Stimulated activated CD4-positive, alpha-beta T cell treated with anti-CD3 and anti-CD28 coated beads, Interleukin-2, amount 100 ng/mL, for 24 hours (primary cell): ENCODE measurements around the gene KCP.

ENCODE experiments used
- DNase-seq, 2 donors: peaks; one replicate each; pipeline ENCODE4 v3.0.0-alpha.2; 2020

The KCP gene

DNA sequence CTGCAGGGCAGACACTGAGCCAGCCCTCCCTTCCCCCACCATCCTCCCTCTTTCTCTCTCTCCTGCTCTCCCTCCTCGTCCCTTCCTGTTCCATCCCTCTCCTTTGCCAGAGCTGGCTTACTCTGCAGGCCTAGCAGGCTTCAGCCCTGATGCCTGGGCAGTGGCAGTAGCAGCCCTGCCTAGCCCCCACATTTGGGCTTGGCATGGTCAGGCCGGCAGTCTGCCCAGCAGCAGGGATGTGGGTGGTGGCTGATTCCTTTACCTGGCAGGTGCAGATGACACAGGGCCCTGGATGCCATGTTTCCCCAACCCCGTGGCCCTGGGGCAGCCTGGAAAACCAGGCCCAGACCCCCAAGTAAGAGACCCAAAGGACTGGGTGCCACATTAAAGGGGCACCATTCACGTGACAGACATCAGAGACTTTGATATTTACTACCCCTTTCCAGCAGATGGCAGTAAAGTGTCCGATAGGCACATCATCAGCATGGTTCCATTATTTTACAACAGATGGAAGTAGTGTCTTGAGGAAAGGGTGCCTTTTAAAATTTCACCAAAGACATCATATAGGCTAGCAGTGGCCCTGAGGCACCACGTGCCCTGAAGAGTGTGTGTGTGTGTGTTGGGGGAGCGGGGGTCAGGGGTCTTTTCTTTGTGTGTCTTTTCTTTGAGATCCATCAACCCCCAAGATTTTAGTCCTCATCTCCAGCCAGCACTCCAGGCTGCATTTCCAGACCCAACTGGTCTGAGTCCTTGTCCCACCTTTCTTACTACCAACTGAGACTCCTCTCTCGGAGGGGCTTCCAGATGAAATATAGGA, 5.9 kb downstream of the KCP start:
- no peak for DNase-seq

- no peak for DNase-seq
Observed at GRCh38 chr7:128903621-128904361, 6.7 kb downstream of the KCP start.

DNA sequence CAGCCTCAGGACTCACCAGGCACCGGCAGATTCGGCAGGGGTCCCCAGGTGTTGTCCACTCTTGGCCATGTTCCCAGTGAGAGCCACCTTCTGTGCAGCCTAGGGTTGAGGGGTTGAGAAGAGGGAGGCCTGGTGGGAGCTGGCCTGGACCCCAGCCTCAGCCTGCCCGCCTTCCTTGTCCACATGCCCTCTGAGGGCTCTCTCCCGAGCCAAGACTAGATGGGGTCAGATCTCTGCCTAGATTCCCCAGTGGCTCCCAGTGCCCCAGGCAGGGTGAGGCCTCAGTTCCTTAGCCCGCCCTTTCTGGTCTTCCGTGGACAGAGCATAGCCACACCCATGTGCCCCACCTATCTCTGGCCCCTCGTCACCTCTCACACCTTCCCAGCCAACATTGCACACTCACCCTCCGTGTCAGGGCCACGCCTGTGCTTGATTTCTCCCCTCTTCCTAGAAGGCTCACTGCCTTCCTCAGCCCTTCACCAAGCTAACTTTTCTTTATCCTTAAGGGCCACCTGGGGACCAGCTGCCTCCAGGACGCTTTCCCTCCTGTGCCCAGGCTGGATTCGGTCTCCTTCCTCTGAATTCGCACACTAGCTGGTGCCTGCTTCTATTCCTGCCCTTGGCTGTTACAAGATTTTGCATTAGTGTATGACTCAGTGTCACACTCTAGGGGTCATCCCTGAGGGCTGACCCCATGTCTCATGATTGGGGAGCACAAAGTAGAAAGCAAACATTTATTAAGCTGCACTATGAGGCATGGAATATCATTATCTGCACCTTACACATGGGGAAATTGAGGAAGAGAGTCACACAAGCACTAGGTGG, 7.5 kb downstream of the KCP start:
- DNase-seq: no peak

DNA sequence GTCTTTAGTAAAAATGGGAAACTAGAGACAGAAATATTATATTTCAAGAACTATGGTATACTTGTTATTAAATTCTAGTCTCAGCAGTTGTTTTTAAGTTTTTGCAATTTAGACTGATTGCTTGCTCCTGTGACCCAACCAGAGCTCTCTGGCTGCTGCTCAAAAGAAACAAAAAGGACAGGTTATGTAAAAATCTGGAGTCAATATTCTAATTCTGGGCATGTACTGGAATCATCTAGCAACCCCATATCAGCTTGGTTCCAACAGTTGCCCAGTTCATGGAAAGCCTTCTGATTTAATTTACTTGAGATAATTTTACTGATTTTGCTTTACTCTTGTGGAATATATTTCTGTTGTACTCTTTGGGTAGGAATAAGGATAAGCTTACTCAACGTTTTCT, 10.3 kb downstream of the KCP start:
- DNase-seq: no peak

DNA sequence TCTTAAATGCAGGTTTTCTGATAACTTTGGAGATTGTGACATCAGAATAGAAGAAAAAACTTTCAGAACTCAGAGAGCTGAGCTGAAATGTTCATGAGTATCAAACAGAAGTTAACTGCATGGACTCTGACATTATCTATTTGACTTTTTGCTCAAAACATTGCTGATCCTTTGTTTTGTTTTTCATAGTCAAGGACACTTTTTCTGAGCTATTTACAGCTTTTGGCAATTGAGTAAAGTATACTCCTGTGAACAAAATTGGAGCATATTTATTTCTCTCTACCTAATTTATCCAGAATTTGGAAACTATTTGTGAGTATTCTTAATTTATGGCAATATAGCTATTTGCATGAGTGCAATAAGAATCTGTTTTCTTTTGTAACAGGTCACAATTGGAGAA, 11.1 kb downstream of the KCP start:
- DNase-seq: no peak

DNA sequence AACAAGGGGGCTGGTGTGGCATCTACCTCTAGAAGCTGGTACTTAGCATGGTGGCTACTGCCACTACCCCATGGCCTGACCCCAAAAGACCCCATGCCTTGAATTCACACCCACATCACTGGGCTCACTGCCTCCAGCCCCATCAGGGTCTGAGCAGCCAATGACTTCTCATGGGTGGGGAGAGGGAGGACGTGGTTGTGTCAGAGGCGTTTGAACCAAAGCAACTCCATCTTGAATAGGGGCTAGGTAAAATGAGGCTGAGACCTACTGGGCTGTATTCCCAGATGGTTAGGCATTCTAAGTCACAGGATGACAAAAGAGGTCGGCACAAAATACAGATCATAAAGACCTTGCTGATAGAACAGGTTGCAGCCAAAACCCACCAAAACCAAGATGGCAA, 15.2 kb downstream of the KCP start:
- DNase-seq: no peak

- DNase-seq: no peak
Observed at GRCh38 chr7:128894101-128894440, 16.4 kb downstream of the KCP start.

DNA sequence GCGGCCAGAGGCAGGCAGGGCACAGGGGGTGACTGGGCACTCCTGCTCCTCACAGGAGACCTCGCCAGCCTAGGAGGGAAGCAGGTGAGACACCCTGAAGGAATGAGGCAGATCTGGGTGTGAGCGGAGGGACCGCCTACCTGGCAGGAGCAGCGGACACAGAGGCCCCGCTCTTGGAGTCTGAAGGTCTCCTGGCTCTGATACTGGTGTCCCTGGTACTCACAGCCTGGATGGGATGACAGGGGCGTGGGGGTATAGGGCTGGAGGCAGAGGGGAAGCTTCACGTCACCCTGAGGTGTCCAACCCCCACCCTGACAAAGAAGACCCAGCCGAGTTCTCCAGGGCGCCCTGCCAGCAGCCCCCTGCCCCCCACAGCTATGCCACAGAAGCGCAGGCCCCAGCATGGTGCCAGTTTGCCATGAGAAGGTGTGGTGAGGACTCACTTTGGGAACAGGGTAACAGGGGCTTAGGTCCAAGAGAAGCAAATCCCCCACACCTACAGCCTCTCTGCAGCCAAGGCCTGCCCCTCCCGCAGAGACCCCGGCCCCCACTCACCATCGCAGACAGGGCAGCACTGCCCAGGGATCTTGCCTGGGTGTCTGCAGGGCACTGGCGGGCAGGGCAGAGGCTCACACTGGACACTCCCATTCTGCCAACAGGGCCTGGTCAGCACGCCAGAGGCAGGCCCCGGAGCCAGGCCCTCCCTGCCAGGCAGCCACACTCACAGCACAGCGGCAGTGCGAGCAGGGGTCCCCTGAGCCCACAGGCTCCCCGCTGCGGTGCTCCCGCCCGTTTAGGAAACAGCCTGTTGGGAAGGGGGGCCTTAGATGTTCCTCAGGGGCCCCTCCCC, 17.0 kb downstream of the KCP start:
- no peak for DNase-seq

DNA sequence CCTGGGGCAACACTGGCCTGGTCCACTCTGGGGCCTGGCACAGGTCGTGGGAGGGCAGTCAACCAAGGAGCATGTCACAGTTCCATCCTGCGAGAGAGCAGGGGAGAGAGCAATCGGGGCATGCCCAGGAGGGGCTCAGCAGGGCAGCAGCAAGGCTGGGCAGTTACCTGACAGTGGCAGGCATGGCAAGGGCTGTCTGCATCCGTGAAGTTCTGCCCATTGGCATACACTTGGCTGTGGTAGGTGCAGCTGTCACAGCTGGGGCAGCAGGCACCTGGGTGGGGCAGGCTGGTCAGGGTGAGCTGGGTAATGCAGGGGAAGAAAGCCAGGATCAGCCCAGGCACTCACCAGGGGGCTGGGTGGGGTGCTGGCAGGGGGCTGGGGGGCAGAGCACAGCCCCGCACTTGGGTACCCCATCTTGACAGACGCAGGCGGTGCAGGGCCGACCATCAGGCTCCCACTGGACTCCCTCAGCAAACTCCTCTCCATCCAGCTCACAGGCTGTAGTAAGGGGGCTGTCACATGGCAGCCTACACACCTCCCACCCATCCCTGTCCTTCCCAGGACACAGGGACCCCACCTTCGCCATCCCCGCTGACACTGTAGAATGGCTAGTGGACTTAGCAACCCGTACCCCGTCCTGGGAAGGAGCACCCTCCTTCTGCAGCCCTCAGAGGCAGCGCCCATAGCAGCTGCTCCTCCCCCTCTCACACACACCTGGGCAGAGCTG, 17.8 kb downstream of the KCP start:
- DNase-seq: no peak

DNA sequence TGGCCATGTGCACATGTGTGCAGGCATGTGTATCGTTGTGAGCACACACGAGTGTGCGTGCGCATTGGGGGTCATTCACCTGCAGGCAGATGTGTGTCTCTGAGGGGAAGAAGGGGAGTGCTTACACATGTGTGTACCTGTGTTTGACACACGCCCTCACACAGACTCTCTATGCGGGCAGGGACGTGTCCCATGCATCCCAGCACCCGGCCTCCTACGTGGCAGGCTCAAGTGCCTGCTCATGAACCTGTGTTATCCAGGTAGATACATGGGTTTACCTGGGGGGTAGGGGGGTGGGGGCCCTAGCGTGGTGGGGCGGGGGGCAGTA, 18.6 kb downstream of the KCP start:
- DNase-seq: no peak

DNA sequence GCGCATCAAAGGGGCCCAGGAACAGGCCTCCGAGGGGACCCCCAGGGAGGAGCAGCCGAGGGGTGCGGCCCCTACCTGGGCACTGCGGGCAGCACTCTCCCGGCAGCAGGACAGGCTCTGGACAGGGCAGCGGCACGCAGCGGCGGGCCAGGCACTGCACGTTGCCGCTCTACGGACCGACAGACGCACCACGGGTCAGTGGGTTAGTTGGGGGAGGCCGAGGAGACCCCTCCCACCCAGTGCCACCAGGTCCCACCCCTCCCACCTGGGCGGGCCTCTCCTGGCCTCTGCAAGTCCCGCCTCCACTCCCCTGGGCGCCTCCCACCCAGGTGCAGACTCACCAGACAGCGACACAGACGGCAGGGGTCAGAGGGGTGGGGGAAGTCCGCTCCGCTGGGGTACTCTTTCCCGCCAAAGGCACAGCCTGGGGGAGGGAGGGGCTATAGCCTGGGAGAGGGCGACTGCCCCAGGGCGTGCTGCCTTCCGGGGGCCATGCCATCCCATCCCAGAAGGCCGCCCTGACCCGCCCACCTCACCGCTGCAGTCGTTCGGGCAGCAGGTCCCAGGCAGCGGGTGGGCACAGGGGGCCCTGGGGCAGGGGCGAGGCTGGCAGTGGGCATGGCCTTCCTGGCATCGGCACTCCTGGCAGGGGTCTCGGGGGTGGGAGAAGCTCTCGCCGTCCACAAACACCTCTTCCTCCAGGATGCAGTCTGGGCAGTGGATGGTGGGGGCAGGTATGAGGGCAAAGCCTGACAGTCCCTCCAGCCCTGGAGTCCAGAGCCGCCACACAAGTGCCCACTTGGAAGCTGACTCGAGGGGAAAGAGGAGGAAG, 19.2 kb downstream of the KCP start:
- peak in 1 of 2 donors; percentile 23 for DNase-seq

DNA sequence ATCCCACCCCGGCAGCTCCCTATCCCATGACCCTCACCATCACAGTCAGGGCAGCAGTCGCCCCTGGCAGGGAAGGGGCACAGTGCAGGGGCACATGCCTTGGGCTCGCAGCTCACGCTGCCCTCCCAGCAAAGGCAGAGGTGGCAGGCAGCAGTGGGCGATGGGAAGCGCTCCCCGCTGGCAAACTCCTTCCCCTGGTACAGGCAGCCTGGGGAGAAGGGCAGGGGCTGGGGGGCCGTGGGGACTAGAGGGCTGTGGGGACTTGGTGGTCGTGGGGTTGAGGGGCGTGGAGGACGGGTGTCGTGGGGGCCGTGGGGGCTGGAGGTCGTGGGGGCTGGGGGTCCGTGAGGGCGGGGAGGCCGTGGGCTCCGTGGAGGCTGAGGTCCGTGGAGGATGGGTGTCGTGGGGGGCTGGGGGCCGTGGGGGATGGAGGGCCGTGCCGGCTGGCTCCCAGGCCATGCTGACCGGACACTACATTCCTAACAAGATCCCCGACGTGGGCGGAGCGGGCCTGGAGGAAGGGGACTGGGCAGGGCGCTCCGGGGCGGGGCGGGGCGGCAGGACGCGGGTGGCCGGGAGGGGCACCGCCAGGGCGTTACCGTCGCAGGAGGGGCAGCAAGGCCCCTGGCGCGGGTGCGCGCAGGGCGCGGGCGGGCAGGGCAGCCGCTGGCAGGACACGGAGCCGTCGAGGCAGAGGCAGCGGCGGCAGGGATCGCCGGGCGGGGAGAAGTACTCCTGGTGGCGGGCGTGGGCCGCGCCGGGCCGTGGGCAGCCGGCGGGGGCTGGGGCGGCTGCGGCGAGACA, 20.0 kb downstream of the KCP start:
- DNase-seq: no peak

DNA sequence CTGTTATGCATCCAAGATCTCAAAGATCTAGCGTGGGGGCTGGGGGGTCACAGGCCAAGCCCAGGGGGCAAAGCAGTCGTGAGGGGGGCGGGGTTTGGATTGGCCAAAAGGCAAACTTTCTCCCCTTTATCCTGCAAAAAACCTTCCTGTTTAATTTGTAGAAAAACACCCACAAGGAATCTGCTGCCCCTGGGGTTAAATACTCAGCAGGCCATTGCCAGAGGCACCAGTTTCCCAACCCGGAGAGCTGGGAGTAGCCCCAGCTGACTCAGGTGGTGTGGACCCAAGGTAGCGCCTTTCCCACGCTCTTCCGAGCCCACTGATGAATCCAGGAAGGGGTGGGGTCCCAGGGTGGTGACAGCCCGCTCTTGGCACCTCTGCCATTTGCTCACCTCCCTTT, 21.4 kb downstream of the KCP start:
- no peak for DNase-seq

DNA sequence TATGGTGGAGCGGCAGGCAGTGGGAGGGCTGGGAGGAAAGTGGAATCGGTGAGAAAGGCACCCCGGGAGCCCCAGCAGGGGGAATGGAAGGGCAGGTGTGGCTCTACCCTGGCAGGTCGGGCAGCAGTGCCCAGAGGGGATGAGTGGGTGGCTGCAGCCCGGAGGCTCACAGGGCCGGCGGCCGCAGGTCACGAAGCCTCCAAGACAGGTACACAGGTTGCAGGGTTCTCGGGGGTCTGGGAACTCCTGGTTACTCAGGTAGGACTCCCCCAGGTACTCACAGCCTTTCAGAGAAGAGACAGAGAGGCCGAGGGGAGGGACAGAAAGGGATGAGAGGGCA, 21.8 kb downstream of the KCP start:
- DNase-seq: no peak

DNA sequence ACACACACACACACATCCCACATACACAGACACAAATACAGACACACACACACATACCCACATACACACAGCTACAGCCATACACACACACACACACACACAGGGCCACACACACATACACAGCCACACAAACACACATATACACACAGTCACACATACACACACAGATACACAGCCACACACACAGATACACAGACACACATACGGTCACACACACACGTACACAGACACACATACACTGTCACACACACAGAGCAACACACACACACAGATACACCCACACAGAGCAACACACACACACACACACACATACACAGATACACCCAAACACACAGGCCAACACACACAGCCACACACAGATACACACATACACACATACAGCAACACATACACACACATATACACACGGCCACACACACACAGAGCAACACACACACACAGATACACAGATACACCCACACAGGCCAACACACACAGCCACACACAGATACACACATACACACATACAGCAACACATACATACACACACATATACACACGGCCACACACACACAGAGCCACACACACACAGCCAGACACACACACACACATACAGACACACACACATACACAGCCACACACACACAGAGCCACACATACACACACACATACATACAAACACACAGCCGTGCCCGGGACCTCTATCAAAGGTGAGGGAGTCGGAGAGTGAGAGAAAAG, 22.3 kb downstream of the KCP start:
- no peak for DNase-seq

DNA sequence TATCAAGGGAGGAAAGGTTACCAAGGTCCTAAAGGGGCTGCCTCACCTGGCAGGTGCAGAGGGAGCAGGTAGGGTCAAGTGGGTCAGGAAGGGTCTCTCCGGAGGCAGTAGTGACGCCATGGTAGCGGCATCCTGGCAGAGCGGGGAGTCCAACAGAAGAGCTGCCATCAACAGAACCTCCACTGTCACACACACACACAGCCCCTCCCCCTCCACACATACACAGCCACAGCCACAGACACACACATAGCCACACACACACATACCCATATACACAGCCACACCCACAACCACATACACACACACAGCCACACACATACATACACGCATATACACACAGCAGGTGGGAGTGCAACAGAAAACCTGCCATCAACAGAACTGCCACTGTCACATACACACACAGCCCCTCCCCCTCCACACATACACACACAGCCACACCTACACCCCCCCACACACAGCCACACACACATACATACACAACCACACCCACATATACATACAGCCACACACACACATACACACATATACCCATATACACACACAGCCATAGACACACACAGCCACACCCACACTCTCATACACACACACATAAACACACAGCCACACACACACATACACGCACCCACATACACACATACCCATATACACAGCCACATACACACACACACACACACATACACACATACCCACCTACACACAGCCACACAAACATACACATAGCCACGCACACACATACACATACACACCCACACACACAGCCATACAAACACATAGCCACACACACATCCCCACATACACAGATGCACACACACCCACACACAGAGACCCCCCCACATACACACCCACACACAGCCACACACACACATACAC, 23.1 kb downstream of the KCP start:
- no peak for DNase-seq

DNA sequence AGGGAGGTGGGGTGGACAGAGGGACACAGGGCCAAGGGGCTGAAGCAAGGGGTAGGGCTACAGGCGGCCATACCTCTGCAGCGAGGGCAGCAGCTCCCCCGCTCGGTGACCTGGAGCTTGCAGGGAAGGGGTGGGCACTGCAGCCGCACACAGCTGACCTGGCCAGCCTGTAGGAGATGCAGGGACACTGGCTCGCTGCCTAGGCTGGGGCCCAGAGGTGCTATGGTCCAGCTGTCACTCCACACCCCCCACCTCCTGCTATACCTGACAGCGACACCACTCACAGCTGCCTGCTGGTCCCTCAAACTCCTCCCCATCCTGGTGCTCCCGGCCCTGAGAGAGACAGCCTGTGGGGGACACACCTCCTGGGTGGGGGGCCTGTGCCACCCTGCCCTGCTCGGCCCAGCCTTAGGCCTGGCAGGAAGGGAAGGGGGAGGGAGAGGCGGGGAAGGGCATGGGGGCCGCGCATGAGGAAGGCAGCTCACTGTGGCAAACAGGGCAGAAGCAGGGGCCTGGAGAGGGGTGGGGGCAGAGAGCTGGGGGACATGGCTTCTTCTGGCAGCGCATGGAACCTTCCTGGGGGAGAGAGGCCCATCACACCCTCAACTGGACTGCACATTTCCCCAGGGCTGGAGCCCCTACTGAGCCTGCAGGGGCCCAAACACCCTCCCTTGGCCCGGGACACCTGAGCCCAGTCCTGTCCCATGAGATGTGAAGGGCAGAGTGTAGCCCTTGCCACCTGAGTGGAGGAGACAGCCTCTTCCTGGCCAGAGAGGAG, 23.9 kb downstream of the KCP start:
- DNase-seq: no peak
